Left renal cortex interstitium (tissue), 4 donors: Measurements from ENCODE around the gene C11orf65. TPM values are rescaled to one million over a fixed set of nuclear protein-coding genes. Genes with fewer than 3 reads are reported as not detected.
"Not testable (repeated sequence)": the region's sequence is repeated elsewhere in the genome, so short reads cannot be mapped to it uniquely, and the experiment has no call there.

Source experiments
- DNase-seq, 4 donors: peaks; one replicate each; pipeline ENCODE4 v3.0.0-alpha.2; 2013; ENCODE audit warnings: low read depth in 4 of 4, low spot score in 2 of 4, missing footprints in 1 of 4
- polyA plus RNA-seq, 4 donors: library from polyadenylated mRNA; unstranded; fragments of 120-200 nt; gene quantifications; one replicate each; pipeline ENCODE4 v1.2.1, GENCODE V29; 2013; ENCODE audit not compliant: insufficient read length in 4 of 4

Gene C11orf65
- polyA plus RNA-seq, 4 donors = 1.3 to 3.1 (median 2.7) TPM

GRCh38 chr11:108373505-108373904 lies 93.8 kb downstream of the C11orf65 start:
- DNase-seq = not testable (repeated sequence)

DNA sequence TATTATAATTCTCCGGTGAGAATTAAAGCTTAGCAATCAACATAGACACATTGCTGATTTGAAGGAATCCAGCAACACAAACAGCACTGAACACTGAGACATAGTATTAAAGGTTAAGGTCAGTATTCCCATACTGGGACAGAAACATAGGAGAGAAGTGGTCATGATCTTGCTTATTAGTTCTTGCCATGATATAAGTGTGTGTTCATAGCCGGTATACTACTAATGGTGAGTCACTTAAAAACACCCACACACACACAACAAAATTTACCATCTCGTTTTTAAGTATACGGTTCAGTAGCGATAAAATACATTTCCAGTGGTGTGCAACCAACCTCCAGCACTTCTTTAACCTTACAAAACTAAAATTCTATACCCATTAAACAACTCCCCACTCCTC lies 96.3 kb downstream of the C11orf65 start:
- DNase-seq = no peak

GRCh38 chr11:108370315-108370714 lies 97.0 kb downstream of the C11orf65 start:
- no peak for DNase-seq

DNA sequence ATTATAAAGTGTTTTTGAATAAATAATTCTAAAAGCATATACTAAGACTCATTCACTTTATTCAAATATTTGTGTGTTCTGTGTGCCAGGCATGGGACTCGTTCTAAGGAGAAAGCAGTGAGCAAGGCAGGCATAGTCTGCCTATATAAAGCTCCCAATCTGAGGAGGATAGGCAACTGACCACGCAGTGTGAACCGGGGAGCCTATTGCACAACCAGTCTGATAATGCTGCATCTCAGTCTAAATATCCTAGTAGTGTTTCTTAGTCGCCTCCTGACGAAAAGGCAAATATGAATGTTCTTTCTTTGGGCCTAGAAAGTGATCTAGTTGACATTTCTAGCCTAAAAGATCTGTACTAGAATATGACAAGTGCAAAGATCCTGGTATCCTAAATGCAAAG lies 98.3 kb downstream of the C11orf65 start:
- no peak for DNase-seq

DNA sequence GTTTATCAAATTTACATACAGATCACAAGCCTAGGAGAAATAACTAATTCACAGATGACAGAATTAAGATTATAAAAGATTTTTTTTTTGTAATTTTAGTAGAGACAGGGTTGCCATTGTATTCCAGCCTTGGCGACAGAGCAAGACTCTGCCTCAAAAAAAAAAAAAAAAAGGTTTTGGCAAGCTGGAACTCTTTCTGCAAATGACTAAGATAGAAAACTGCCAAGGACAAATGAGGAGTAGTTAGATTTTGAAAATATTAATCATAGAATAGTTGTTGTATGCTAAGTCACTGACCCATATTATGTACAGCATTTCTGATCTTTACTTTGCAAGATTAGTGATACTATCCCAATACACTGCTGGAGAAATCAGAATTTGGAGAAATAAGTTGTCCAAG lies 99.2 kb downstream of the C11orf65 start:
- DNase-seq = no peak

DNA sequence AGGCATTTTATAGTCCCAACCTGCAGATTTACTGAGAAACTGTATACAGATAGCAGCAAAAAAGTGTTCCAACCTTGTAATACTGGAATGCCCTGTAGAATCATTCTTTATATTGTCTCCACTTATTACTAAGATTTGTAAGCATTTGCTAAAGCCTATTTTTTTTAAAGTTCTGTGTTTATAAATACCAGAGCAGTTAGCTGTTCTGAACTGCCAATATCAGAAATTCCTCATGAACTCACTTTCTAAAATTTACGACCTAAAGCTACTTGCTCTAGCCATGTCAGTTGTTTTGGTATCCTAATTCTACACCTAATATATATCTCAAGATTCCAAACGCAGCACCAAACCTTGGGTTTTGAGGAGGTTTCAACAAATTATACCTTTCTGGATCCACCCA lies 103.2 kb downstream of the C11orf65 start:
- DNase-seq = no peak

DNA sequence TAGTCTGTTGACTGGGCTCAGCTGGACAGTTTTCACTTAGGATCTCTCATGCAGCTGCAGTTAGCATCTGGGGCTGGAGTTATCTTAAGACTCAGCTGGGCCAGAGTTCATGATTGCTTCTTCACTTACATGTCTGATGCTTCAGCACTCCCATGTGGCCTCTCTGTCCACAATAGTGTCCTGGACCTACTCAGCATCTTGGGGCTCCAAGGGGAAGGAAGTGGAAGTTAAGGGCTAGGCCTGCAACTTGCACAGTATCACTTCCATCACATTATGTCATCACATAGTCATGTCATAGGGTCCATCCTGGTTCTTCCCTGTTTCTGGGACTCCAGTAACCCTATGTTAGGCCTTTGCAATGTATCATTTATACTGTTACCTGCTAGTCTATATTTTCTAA lies 115.9 kb downstream of the C11orf65 start:
- no peak for DNase-seq

DNA sequence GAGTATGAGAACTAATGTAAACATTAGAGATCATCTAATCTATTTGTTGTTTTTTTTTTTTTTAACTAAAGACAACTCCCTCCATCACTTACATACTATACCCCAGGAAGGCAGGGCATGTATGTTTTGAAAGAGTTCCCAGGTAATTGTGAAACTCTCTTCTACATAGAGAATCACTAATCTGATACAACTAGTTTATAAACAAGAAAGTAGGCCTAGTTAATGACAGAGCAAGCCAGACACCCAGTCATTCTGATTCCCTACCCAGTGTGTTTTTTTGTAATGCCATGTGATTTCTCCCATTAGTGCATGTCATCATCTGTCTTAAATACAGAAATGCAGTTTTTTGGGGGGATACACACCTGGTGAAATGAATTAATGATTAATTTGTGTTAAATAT lies 120.9 kb downstream of the C11orf65 start:
- no peak for DNase-seq

DNA sequence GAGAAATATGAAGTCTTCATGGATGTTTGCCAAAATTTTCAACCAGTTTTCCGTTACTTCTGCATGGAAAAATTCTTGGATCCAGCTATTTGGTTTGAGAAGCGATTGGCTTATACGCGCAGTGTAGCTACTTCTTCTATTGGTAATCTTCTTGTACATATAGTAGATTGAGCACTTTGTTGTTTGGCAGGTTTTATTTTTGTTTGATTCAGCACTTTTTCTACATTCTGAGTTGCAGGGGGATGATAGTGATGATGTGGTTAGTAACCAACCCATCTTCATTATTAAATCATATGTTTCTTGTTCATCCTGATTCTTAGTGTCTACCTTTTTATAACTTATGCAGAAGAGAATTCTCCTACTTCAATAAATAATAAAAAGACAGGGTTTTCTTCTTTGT lies 121.6 kb downstream of the C11orf65 start:
- no peak for DNase-seq

- DNase-seq = no peak
Observed at GRCh38 chr11:108343714-108344113, 123.6 kb downstream of the C11orf65 start.

GRCh38 chr11:108341654-108342053 lies 125.7 kb downstream of the C11orf65 start:
- no peak for DNase-seq

GRCh38 chr11:108340973-108341372 lies 126.4 kb downstream of the C11orf65 start:
- no peak for DNase-seq

- DNase-seq = no peak
Observed at GRCh38 chr11:108338750-108339149, 128.6 kb downstream of the C11orf65 start.

- no peak for DNase-seq
Observed at GRCh38 chr11:108333403-108333899, 133.9 kb downstream of the C11orf65 start.

Other genes starting within 250 kb of the C11orf65 start
- gene NPAT, start 244.9 kb downstream of the C11orf65 start, polyA plus RNA-seq = 10 to 100 TPM; 17.4 to 20.0 (median 19.3) TPM
- 100 to 1,000 TPM in 1 of 4 donors, 10 to 100 TPM in 3; 51.4 to 108 (median 68.5) TPM for gene ATM, start 244.5 kb downstream of the C11orf65 start, polyA plus RNA-seq
- gene POGLUT3, start 30.9 kb upstream of the C11orf65 start, polyA plus RNA-seq = 10 to 100 TPM; 35.1 to 43.9 (median 39.5) TPM
- 1 to 10 TPM; 2.4 to 4.9 (median 4.1) TPM for gene EXPH5, start 126.2 kb upstream of the C11orf65 start, polyA plus RNA-seq
- 10 to 100 TPM; 69.6 to 94.9 (median 79.2) TPM for gene DDX10, start 197.5 kb upstream of the C11orf65 start, polyA plus RNA-seq